ENCODE results near the gene ELF2. TPM values are rescaled to one million over a fixed set of nuclear protein-coding genes. Genes with fewer than 3 reads are reported as not detected.
A peak's percentile ranks its signal among the peaks of the same experiment; 100 is the strongest.

The ELF2 gene
- total RNA-seq, 3 donors from 2014 or later (not counting 1 experiment from before 2014, with no cell fraction given): 93.7 to 115 (median 114) TPM

DNA sequence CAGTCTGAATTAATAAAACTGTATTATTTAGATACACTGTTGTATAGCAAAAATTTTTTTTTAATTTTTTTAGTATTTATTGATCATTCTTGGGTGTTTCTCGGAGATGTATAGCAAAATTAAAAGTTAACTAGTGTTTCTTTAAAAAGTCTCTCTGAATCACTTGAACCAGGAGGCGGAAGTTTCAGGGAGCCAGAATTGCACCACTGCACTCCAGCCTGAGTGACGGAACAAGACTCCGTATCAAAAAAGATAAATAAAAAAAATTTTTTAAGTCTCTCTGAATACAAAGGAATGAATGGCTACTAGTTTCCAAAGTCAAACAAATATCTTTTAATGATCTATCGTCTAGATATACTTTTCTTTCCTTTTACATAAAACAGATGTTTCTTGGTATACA, 64.4 kb downstream of the ELF2 start:
- Histone ChIP-seq H3K27me3 (ENCODE audit: control insufficient read depth, insufficient read depth, low read length) (no peaks in the 10 kb centered on the region), H3K9me3 (ENCODE audit: control insufficient read depth, insufficient read depth, low read length) (no peaks in the 10 kb centered on the region), H3K27ac (ENCODE audit: low read length) (no peak overlapping the region), H3K4me3 (ENCODE audit: low read length) (no peak overlapping the region), H3K36me3 (ENCODE audit: control insufficient read depth, insufficient read depth, low read length) (peaks cover 3% of the 10 kb centered on the region), H3K4me1 (ENCODE audit: control insufficient read depth, insufficient read depth, low read length) (no peaks in the 10 kb centered on the region)
- Mint-ChIP-seq H3K27me3 (ENCODE audit: low read depth in 2 of 2) (no peaks in the 10 kb centered on the region), H3K4me3 (no peak overlapping the region), H3K4me1 (no peaks in the 10 kb centered on the region), H3K36me3 (no peaks in the 10 kb centered on the region), H3K27ac (no peak overlapping the region), H3K9me3 (no peaks in the 10 kb centered on the region)
- intact Hi-C loops (cut with micrococcal nuclease): no loop called here
- WGBS (ENCODE audit: insufficient coverage): 100% methylated on average over 3 of the region's 5 CpGs
- ATAC-seq (no peak), DNase-seq (no peak)
- TF ChIP-seq, protein P1, sequence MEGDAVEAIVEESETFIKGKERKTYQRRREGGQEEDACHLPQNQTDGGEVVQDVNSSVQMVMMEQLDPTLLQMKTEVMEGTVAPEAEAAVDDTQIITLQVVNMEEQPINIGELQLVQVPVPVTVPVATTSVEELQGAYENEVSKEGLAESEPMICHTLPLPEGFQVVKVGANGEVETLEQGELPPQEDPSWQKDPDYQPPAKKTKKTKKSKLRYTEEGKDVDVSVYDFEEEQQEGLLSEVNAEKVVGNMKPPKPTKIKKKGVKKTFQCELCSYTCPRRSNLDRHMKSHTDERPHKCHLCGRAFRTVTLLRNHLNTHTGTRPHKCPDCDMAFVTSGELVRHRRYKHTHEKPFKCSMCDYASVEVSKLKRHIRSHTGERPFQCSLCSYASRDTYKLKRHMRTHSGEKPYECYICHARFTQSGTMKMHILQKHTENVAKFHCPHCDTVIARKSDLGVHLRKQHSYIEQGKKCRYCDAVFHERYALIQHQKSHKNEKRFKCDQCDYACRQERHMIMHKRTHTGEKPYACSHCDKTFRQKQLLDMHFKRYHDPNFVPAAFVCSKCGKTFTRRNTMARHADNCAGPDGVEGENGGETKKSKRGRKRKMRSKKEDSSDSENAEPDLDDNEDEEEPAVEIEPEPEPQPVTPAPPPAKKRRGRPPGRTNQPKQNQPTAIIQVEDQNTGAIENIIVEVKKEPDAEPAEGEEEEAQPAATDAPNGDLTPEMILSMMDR (IDR thresholded peaks at IDR 0.05): no peak

DNA sequence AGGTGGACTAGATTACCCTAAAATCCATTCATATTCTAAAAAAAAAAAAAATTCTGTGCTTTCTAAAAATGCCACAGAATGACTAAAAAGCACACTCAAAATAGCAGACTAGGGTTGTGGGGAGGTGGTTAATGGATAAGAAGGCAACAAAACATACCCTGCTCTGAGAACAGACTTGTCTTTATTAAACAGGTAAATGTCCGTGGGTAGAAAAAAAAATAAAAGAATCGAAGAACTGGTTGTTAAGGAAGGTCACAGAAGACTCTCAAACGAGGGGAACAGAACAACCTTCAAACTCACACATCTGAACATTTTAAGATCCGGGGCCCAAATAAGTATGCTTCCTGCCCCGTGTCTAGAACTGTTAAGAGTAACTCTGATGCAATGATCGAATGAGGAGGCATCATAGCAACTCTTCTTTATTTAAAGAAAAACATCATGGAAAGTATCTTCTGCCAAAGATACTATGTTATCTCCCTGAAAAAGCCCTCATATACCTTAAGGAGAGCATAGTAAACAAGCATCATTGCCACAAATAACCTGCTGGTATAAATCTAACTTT, 68.4 kb downstream of the ELF2 start:
- no peak for ATAC-seq
- no peaks in the 10 kb centered on the region for H3K27me3 ChIP-seq (ENCODE audit: control insufficient read depth, insufficient read depth, low read length)
- H3K9me3 Mint-ChIP-seq: no peaks in the 10 kb centered on the region
- WGBS (ENCODE audit: insufficient coverage): 96% methylated on average over 4 of the region's 6 CpGs
- H3K4me3 Mint-ChIP-seq: no peak overlapping the region
- no peaks in the 10 kb centered on the region for H3K9me3 ChIP-seq (ENCODE audit: control insufficient read depth, insufficient read depth, low read length)
- TF ChIP-seq, protein P1 (IDR thresholded peaks at IDR 0.05): no peak
- H3K4me1 ChIP-seq (ENCODE audit: control insufficient read depth, insufficient read depth, low read length): no peaks in the 10 kb centered on the region
- no peak overlapping the region for H3K4me3 ChIP-seq (ENCODE audit: low read length)
- no peak overlapping the region for H3K27ac Mint-ChIP-seq
- no peaks in the 10 kb centered on the region for H3K36me3 ChIP-seq (ENCODE audit: control insufficient read depth, insufficient read depth, low read length)
- no peak for DNase-seq
- intact Hi-C loops (cut with micrococcal nuclease): no loop called here
- no peaks in the 10 kb centered on the region for H3K27me3 Mint-ChIP-seq (ENCODE audit: low read depth in 2 of 2)
- H3K36me3 Mint-ChIP-seq: no peaks in the 10 kb centered on the region
- no peaks in the 10 kb centered on the region for H3K4me1 Mint-ChIP-seq
- no peak overlapping the region for H3K27ac ChIP-seq (ENCODE audit: low read length)

DNA sequence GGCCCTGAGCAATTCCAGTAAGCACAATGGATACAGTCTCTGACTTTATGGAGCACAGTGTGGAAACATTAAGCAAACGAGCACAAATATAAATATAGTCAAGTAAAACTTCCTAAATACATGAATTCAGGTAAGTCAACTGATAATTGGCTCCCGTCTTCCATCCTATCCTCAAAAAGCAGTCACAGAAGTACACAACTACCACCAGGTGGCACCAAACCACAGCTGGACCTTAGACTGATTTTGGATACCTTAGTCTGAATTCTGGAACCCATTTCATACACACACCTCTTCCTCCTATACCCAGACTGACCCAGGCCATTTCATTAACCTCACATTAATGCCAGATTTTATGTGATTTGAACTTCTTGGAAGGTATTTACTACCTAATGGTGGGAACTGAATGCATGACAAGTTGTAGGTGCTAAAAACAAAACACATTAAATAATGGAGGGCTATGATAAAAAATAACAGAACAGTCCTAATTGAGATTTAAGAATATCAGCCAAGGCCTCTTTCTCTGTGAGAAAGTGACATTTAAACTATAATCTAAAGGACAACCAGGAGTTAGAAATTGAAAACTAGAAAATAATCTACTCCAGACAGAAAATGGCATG, 77.5 kb downstream of the ELF2 start:
- H3K27ac Mint-ChIP-seq: no peak overlapping the region
- intact Hi-C loops (cut with micrococcal nuclease): loop anchor here (1.0 to 5.0 kb wide), 3 partner anchors 128 to 431 kb away; no protein-coding TSS in a partner anchor
- TF ChIP-seq, protein P1 (IDR thresholded peaks at IDR 0.05): peak; percentile 83
- no peak overlapping the region for H3K4me3 Mint-ChIP-seq
- peak; percentile 45 to 92 for DNase-seq
- H3K4me1 ChIP-seq (ENCODE audit: control insufficient read depth, insufficient read depth, low read length): no peaks in the 10 kb centered on the region
- peak; percentile 80 to 86 (median 86) for ATAC-seq
- no peaks in the 10 kb centered on the region for H3K27me3 ChIP-seq (ENCODE audit: control insufficient read depth, insufficient read depth, low read length)
- H3K27me3 Mint-ChIP-seq (ENCODE audit: low read depth in 2 of 2): no peaks in the 10 kb centered on the region
- H3K36me3 Mint-ChIP-seq: no peaks in the 10 kb centered on the region
- H3K4me3 ChIP-seq (ENCODE audit: low read length): no peak overlapping the region
- H3K9me3 ChIP-seq (ENCODE audit: control insufficient read depth, insufficient read depth, low read length): no peaks in the 10 kb centered on the region
- no peak overlapping the region for H3K27ac ChIP-seq (ENCODE audit: low read length)
- H3K9me3 Mint-ChIP-seq: no peaks in the 10 kb centered on the region
- H3K4me1 Mint-ChIP-seq: peaks cover 0 to 9% of the 10 kb centered on the region in 2 donors
- no peaks in the 10 kb centered on the region for H3K36me3 ChIP-seq (ENCODE audit: control insufficient read depth, insufficient read depth, low read length)
- WGBS (ENCODE audit: insufficient coverage): 13% methylated on average over 2 of the region's 2 CpGs

Data from natural killer cell (primary cell).